PC-9 (cell line): ENCODE measurements around the gene MYO18B.

Experiments
- CTCF ChIP-seq: fragments of 200-600 bp; sonication (generic); conservative IDR thresholded peaks from 2 replicates; pipeline ENCODE4 v1.6.1; 2017; ENCODE audit warnings: mixed run types, antibody characterized with exemption, mild to moderate bottlenecking, moderate library complexity
- EZH2 ChIP-seq: fragments of 200-600 bp; sonication (generic); IDR thresholded peaks from 2 replicates; pipeline ENCODE4 v1.8.0; 2017; ENCODE audit warnings: antibody characterized with exemption, low read depth

DNA sequence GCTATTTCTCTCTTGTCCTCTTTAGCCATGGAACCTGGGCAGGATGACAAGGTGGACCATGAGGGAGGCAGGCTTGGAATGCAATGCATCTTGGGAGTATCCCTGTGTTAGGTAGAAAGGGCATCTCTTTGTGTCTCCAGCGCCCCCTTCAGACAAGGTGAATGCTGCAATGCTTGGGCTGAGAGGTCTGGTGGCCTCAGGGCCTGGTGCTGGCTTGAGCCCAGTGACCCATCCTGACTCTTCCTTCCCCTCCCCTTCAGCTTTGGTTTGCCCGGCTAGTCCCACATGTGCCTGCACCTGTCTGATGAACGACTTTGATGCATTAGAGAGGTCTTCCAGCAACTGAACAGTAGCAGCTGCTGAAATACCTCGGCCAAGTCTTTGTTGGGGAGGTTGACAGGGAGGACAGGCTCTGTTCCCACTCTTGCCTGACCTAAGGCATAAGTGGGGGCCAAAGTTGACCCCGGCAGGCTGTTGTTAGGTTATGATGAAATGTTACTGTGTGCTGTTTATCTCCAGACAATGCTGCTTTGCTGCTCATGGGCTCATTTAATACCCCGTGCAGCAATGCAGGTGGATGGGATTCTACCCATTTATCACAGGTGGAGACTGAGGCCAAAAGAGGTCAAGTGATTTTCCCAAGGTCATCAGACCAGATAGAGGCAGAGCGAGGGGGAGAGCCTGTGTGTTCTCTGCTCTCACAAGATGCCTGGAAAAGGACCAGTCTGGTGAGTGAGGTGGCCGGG, 22.5 kb downstream of the MYO18B start:
- no peak for TF ChIP-seq EZH2
- 0 out of 2 replicates have a peak, but pooled peaks have one; percentile 16 for TF ChIP-seq CTCF
